Caco-2 (cell line): ENCODE data around the gene HTR3D. TPM values are rescaled to one million over a fixed set of nuclear protein-coding genes. Genes with fewer than 3 reads are reported as not detected.

Source experiments
- BruUV-seq: library from RNA; stranded (reverse); fragments of 400-500 nt; replicated peaks from 2 replicates; lab custom pipeline; 2021; lab: Mats Ljungman, UMichigan
- CTCF ChIA-PET: fragments of 300-600 bp; sonication (Branson Sonifier 250); formaldehyde crosslinking; loops from one replicate; lab custom pipeline; 2022; ENCODE audit warnings: antibody characterized with exemption; lab: Charles Lee
- POLR2A ChIA-PET: fragments of 300-600 bp; sonication (Branson Sonifier 250); formaldehyde crosslinking; loops from one replicate; lab custom pipeline; 2022; ENCODE audit warnings: antibody characterized with exemption; lab: Charles Lee
- DNase-seq, 2 experiments: peaks; one replicate each; pipeline versions ENCODE4 v3.0.0 to v3.0.0-alpha.2; 2020 to 2022
- H3K27me3 ChIP-seq: replicated peaks from 2 replicates; pipeline ENCODE4 v1.6.0; 2011; ENCODE audit warnings: low read length; ENCODE audit not compliant: control insufficient read depth, insufficient read depth
- H3K36me3 ChIP-seq: 2 replicates; pipeline ENCODE4 v1.5.1; 2011; ENCODE audit warnings: low read length; ENCODE audit not compliant: control insufficient read depth, insufficient read depth
- H3K4me1 ChIP-seq: fragments of 250-450 bp; sonication (Bioruptor Pico); 2 replicates; pipeline ENCODE4 v1.5.1; 2020; ENCODE audit warnings: mild to moderate bottlenecking
- H3K4me3 ChIP-seq: 2 replicates; pipeline ENCODE4 v1.5.1; 2011; ENCODE audit warnings: low read depth, mild to moderate bottlenecking, control low read depth, low read length
- H3K9me3 ChIP-seq: fragments of 250-450 bp; sonication (Bioruptor Pico); 2 replicates; pipeline ENCODE4 v1.5.1; 2020; ENCODE audit warnings: mild to moderate bottlenecking, moderate library complexity
- H3K27ac Mint-ChIP-seq: one replicate; pipeline ENCODE4 v1.8.0; 2022; ENCODE audit warnings: mixed read lengths; ENCODE audit not compliant: unreplicated experiment
- H3K27me3 Mint-ChIP-seq: one replicate; pipeline ENCODE4 v1.8.0; 2022; ENCODE audit warnings: mixed read lengths; ENCODE audit not compliant: insufficient read depth, unreplicated experiment
- H3K36me3 Mint-ChIP-seq: one replicate; pipeline ENCODE4 v1.8.0; 2022; ENCODE audit warnings: mild to moderate bottlenecking, mixed read lengths; ENCODE audit not compliant: insufficient read depth, unreplicated experiment
- H3K4me1 Mint-ChIP-seq: one replicate; pipeline ENCODE4 v1.8.0; 2022; ENCODE audit warnings: low read depth, mixed read lengths; ENCODE audit not compliant: unreplicated experiment
- H3K4me3 Mint-ChIP-seq: one replicate; pipeline ENCODE4 v1.8.0; 2022; ENCODE audit warnings: mild to moderate bottlenecking, moderate library complexity, mixed read lengths; ENCODE audit not compliant: unreplicated experiment
- H3K9me3 Mint-ChIP-seq: one replicate; pipeline ENCODE4 v1.8.0; 2022; ENCODE audit warnings: mixed read lengths; ENCODE audit not compliant: unreplicated experiment
- intact Hi-C: fragments of 100-400 bp; cut with micrococcal nuclease; formaldehyde crosslinking; loops from one replicate; pipeline ENCODE4 v1.10.0; 2022; ENCODE audit not compliant: unreplicated experiment
- total RNA-seq: library from RNA; stranded (reverse); gene quantifications from 2 replicates; pipeline ENCODE4 v1.2.3, GENCODE V29; 2022
- TF ChIP-seq, protein P1 (sequence below), 2 experiments: fragments of 200-600 bp in 1 of 2; IDR thresholded peaks; 1 replicate in 1 of 2; 2 replicates in 1 of 2; pipeline versions ENCODE4 v1.5.1 to v1.8.0; 2011 to 2022; ENCODE audit warnings: antibody characterized with exemption in 1 of 2, control low read depth in 1 of 2, inconsistent platforms in 1 of 2, low read depth in 1 of 2, low read length in 1 of 2, mild to moderate bottlenecking in 1 of 2, moderate library complexity in 1 of 2; ENCODE audit not compliant: insufficient read depth in 1 of 2, severe bottlenecking in 1 of 2, unreplicated experiment in 1 of 2

HTR3D gene
- total RNA-seq, 1 experiment from 2014 or later, result not detected

DNA sequence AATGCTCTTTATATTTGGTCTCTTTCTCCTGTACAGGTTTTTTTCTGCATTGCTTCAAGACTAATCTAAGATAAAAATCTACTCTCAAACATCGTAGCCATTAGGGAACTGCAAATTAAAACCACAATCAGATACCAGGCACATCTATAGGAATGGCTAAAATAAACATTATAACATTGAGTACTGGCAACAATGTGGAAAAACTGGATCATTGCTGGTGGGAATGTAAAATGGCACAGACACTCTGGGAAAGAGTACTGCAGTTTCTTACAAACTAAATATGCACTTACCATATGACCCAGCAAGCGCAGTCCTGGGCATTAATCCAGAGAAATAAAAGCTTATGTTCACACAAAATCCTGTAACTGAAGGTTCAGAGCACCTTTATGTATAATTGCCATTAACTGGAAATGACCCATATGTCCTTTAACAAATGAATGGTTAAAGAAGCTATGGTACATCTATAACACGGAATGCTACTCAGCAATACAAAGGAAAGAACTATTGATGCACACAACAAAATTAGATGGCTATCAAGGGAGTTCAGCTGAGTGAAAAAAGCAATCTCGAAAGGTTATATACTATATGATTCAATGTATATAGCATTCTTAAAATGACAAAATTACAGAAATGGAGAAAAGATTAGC lies 20.2 kb upstream of the HTR3D start:
- Histone ChIP-seq H3K27me3 (no peaks in the 10 kb centered on the region), H3K9me3 (no peaks in the 10 kb centered on the region), H3K4me3 (no peak overlapping the region), H3K36me3 (no peaks in the 10 kb centered on the region), H3K4me1 (peaks cover 4% of the 10 kb centered on the region; the same call in 1 of the 2 replicates)
- H3K4me1 Mint-ChIP-seq, result peaks cover 8% of the 10 kb centered on the region
- H3K4me3 Mint-ChIP-seq, result no peak overlapping the region
- no TSS peak for BruUV-seq
- POLR2A ChIA-PET, result no interaction called here
- H3K36me3 Mint-ChIP-seq, result peaks cover 19% of the 10 kb centered on the region
- intact Hi-C loops, result no loop called here
- TF ChIP-seq, protein P1, sequence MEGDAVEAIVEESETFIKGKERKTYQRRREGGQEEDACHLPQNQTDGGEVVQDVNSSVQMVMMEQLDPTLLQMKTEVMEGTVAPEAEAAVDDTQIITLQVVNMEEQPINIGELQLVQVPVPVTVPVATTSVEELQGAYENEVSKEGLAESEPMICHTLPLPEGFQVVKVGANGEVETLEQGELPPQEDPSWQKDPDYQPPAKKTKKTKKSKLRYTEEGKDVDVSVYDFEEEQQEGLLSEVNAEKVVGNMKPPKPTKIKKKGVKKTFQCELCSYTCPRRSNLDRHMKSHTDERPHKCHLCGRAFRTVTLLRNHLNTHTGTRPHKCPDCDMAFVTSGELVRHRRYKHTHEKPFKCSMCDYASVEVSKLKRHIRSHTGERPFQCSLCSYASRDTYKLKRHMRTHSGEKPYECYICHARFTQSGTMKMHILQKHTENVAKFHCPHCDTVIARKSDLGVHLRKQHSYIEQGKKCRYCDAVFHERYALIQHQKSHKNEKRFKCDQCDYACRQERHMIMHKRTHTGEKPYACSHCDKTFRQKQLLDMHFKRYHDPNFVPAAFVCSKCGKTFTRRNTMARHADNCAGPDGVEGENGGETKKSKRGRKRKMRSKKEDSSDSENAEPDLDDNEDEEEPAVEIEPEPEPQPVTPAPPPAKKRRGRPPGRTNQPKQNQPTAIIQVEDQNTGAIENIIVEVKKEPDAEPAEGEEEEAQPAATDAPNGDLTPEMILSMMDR (IDR thresholded peaks at IDR 0.05; ENCODE audit: insufficient read depth in 1 of 2, low read depth in 1 of 2, low read length in 1 of 2, severe bottlenecking in 1 of 2, unreplicated experiment in 1 of 2), result no peak
- CTCF ChIA-PET, result interaction anchor here (1.2 kb wide), 1 partner anchor 116 kb away, joined by 3 read pairs; no protein-coding TSS in a partner anchor
- H3K27me3 Mint-ChIP-seq, result no peaks in the 10 kb centered on the region
- no peaks in the 10 kb centered on the region for H3K9me3 Mint-ChIP-seq
- no peak overlapping the region for H3K27ac Mint-ChIP-seq
- no peak for DNase-seq

DNA sequence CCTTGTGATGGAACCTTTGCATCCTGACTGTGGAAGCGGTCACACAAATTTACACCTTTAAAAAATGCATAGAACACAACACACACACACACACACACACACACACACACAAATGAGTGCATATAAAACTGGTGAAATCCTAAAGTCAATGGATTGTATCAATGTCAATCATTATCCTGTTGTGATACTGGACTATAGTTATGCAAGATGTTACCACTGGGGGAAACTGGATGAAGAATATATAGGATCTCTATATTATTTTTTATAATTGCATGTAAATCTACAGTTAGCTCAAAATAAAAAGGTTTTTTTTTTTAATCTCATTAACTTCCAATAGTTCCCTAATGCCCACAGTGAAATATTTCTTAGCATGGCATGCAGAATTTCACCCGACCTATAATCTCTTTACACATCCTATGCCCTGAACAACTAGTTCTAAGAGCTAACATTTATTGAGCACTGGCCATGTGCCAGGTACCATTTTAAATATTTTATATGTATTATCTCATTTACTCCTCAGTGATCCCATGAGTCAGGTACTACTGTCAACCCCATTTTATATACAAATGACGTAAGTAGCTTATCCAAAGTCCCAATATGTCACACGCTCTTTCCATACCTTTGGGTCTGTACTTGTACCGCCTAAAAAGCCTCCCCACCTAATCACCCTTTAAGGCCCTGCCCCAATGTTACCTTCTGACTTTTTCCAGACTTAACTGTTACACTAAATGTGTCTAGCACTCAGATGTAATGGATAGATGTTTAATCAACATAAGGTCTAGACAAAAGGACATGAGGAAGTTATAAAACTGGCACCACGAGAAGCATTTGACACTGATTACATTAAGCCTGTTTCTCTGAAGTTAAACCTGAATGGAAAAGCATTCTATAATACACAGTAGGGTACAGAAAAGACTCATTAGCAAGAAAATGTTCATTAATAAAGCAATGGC lies 19.3 kb upstream of the HTR3D start:
- H3K36me3 Mint-ChIP-seq, result peaks cover 15% of the 10 kb centered on the region
- H3K4me3 Mint-ChIP-seq, result no peak overlapping the region
- intact Hi-C loops, result no loop called here
- H3K36me3 ChIP-seq, result no peaks in the 10 kb centered on the region
- H3K9me3 Mint-ChIP-seq, result no peaks in the 10 kb centered on the region
- no peak overlapping the region for H3K27ac Mint-ChIP-seq
- TF ChIP-seq, protein P1 (IDR thresholded peaks at IDR 0.05; ENCODE audit: insufficient read depth in 1 of 2, low read depth in 1 of 2, low read length in 1 of 2, severe bottlenecking in 1 of 2, unreplicated experiment in 1 of 2), result no peak
- no peaks in the 10 kb centered on the region for H3K27me3 ChIP-seq
- no peaks in the 10 kb centered on the region for H3K27me3 Mint-ChIP-seq
- no TSS peak for BruUV-seq
- H3K4me1 ChIP-seq, result no peaks in the 10 kb centered on the region
- POLR2A ChIA-PET, result no interaction called here
- no peak overlapping the region for H3K4me3 ChIP-seq
- peaks cover 7% of the 10 kb centered on the region for H3K4me1 Mint-ChIP-seq
- no peak for DNase-seq
- H3K9me3 ChIP-seq, result no peaks in the 10 kb centered on the region
- CTCF ChIA-PET, result no interaction called here

DNA sequence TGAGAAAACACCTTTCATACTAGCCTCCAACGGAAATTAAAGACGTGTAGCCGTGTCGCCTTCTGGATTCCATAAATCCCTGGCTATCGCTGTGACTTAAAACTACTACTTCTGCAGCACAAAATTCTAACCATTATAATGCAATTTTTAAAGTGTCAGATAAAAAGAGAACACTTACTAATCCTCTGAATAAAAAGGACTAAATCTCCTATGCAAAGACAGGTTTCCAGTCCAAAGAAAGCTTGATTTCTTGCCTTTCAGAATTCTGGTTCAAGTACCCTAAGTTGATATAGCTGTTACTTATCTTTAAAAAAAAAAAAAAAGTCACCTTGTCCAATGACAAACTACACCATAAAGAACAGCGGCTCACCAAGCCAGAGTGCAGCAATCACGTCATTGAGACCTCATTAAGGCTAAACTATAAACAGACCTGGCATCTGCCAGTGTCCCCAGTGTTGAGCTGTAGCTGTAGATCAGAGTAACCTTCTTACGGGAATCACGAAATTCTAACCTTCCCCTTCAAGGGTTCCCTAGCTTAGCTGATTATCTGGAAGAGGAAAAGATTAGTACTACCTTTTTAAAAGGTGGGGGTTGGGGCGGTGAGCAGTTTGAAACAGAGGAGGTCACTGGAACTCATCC lies 16.0 kb upstream of the HTR3D start:
- POLR2A ChIA-PET, result interaction anchor here (0.6 kb wide), 2 partner anchors 33 to 227 kb away, joined by 3 to 4 read pairs; no protein-coding TSS in a partner anchor
- Mint-ChIP-seq H3K9me3 (no peaks in the 10 kb centered on the region), H3K4me1 (no peaks in the 10 kb centered on the region), H3K36me3 (peaks cover 16% of the 10 kb centered on the region), H3K27ac (no peak overlapping the region), H3K4me3 (no peak overlapping the region), H3K27me3 (no peaks in the 10 kb centered on the region)
- H3K36me3 ChIP-seq, result no peaks in the 10 kb centered on the region
- intact Hi-C loops, result loop anchor here (2.0 to 5.0 kb wide), 2 partner anchors 63 to 111 kb away; no protein-coding TSS in a partner anchor
- DNase-seq, result no peak
- TF ChIP-seq, protein P1 (IDR thresholded peaks at IDR 0.05; ENCODE audit: insufficient read depth in 1 of 2, low read depth in 1 of 2, low read length in 1 of 2, severe bottlenecking in 1 of 2, unreplicated experiment in 1 of 2), result no peak
- no peaks in the 10 kb centered on the region for H3K9me3 ChIP-seq
- H3K4me1 ChIP-seq, result no peaks in the 10 kb centered on the region
- CTCF ChIA-PET, result interaction anchor here (0.6 to 1.4 kb wide), 3 partner anchors 111 to 123 kb away, joined by 3 to 8 read pairs (median 6); no protein-coding TSS in a partner anchor
- BruUV-seq, result no TSS peak
- H3K27me3 ChIP-seq, result no peaks in the 10 kb centered on the region
- H3K4me3 ChIP-seq, result no peak overlapping the region
